NCI-H128 (cell line): ENCODE measurements around the gene RHEX.
"Not testable (repeated sequence)": the region's sequence is repeated elsewhere in the genome, so short reads cannot be mapped to it uniquely, and the experiment has no call there.

Experiments
- DNase-seq: peaks from one replicate; lab custom pipeline; 2025; ENCODE audit not compliant: unreplicated experiment; lab: John Stamatoyannopoulos, UW

The RHEX gene, protein sequence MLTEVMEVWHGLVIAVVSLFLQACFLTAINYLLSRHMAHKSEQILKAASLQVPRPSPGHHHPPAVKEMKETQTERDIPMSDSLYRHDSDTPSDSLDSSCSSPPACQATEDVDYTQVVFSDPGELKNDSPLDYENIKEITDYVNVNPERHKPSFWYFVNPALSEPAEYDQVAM

GRCh38 chr1:206052919-206053610, at the start of gene RHEX:
RHEX (plus strand) TSS chr1:206053173; CDS start chr1:206097829, 44,656 bp downstream.
- DNase-seq: not testable (repeated sequence)

DNA sequence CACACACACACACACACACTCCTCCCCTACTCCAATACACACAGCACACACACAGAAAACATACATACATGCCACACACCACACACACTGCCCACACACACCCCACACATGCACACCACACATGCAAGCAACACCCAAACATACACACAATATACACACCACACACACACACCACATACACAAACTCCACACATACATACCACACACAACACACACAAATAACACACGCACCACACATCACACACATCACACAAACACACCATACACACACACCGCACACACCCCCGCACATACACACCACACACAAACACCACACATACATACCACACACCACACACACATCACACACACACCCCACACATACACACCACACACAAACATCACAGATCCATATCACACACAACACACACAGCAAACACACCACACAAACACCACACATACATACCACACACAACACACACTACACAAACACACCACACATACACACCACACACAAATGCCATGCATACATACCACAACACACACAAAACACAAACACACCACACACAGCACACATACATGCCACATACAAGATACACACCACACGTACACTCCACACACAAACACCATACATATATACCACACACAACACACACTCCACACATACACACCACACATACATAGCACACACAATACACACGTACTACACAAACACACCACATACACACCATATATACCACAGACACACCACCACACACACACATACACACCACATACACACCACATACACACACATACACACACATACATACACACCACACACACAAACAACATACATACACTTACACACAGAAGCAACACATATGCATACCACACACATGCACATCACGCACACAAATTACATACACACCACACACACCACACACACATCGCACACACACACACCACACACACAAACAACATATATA, 48.8 kb upstream of the RHEX start:
- DNase-seq: no peak

GRCh38 chr1:206004826-206005225, 48.1 kb upstream of the RHEX start:
- DNase-seq: no peak

DNA sequence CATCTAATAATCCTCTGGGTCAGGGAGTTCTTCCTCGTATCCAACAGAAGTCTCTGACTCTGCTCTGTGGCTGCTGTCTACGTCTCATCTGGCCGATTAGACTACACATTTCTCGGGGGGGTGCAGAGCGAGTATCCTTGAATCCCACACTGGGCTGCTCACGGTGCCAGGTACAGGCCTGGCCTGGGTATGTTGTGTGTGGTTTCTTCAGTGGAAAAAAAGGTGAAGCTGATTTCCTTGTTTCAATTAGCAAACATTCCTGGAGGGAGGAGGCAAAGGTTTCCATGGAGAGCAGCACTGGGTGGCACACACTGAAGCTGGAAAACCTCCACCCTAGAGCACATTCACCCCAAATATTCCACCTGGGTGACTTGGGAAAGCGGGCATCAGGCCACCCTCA, 47.7 kb upstream of the RHEX start:
- DNase-seq: no peak

DNA sequence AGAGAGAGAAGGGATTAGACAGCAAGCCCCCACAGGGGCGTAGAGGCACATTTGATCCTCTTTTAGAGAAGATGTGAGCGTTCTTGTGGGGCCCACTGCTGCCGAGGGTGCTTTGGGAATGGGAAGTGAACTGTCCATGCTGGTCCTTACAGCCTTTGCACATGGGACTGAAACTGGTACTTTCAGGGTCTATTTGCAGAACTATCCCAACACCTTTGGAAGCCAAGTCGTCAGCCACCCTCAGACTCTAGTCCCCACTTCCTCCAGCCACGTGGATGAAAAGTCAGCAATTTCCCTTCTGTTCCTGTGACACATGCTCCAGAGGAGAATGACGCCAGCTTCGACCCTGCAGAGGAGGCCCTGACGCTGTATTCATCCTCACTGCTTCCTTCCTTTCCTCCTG, 47.2 kb upstream of the RHEX start:
- no peak for DNase-seq

DNA sequence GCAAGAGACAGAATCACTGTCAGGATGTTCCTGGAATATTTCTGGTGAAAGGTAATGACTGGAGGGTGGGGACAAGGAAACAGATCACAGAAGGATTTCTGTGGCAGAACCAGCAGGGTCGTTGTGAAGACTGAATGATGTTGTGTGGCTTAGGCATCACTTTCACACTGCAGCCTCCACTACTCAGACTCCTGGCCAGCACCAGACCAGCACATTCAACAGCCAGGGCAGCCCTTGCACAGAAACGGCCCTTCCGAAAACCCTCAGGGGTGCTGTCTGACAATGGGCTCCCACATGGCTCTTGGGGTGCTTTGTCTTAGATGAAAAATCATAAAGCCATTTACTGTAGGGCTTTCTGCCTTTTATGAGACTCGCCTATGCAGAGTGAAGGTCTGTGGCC, 46.0 kb upstream of the RHEX start:
- no peak for DNase-seq

DNA sequence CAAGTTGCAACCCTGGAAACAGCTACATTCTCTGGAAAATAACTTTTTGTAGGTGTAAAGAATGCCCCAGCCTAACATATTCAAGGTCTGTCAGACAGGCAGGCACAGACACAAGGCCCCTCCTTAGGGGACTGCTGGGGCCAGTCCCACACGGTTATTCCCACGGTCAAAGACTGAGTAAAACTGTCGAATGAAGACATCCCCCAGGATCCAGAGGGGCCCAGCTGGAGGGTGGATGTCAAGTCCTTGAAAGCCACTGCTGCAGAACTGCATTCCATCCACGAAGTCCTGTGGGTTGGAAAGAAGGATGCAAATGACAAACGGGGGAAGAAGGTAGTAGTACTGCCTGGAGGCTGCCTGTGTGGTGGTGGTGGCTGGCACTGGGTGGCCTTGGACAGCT, 42.9 kb upstream of the RHEX start:
- no peak for DNase-seq

GRCh38 chr1:206011057-206011456, 41.9 kb upstream of the RHEX start:
- no peak for DNase-seq

DNA sequence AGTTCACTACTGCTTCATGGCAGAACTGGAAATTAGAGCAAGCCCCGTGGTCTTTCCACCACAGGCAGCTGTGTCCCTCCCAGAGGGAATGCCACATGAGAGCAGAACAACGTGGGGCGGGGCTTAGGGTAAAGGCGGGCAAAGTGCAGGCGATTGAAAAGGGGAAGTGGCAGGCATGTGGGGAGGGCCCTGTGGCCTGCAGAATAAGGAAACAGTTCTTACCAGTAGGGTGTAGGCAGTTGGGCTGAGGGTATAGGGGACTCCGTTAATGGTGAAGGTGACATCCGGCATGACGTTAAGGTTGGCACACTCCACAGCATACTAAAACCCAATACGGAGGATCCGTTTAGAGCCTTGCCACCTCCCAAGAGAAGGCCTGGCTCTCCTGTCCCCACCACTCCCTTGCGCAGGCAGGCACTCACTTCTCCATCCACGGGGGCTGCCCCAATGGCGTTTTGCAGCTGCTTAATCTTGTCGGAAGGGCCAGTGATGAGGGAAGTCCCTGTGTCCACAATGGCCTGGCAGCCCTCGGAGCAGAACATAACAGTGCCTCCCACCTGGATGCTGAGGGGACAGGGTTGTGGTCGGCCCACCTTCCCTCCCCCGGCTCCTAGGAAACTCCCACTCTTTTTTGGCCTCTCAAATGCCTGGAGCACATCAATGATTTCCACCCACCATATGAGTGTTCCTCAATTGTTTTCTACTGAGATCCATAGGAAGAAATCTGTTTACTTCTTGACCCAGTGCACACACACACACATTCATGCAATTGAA, 40.7 kb upstream of the RHEX start:
- no peak for DNase-seq

DNA sequence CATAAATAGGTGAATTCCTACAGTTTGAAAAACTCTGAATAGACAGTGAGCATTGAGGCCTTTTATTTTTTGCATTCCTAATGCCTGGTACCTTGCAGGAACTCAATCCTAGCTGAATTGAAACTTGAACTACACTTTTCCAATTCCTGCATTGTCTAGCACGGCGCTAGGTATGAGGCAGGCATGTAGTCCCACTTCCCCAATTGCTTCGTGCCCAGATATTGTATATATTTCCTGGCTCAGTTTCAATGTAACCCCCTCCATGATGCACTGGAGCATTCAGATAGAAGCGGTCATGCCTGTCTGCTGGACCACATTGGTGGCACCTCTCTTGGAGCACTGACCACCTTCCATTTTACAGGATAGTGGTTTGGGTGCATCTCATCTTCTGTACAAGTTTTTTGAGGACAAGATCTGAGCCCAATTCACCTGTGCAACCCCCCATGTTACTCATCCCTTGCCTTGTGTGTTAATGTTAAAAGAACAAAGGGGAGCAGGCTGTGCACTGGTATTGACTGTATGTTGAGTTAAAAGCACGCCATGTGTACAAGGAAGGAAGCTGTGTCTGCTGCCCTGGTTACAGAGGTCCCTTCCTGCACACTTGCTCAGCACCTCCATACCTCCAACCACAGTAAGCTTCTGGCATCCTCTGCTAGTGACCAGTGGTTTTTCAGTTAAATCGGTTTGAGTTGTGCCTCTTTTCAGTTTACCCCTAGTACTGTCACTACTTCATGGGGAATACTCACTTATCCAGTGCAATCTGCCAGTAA, 39.8 kb upstream of the RHEX start:
- DNase-seq: no peak

GRCh38 chr1:206014601-206015000, 38.4 kb upstream of the RHEX start:
- no peak for DNase-seq

DNA sequence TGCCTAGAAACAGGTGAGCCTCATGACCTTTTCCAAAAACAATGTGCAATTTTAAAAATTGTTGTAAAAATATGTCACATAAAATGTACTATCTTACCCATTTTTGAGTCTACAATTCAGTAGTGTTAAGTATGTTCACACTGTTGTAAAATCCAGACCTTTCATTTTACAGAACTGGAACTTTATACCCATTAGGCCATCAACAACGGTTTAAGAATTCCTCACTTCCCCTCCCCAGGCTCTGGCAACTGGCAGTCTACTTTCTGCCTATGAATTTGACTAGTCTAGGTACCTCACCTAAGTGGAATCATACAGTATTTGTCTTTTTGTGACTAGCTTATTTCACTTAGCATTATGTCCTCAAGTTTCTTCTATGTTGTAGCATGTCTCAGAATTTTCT, 37.9 kb upstream of the RHEX start:
- DNase-seq: no peak

DNA sequence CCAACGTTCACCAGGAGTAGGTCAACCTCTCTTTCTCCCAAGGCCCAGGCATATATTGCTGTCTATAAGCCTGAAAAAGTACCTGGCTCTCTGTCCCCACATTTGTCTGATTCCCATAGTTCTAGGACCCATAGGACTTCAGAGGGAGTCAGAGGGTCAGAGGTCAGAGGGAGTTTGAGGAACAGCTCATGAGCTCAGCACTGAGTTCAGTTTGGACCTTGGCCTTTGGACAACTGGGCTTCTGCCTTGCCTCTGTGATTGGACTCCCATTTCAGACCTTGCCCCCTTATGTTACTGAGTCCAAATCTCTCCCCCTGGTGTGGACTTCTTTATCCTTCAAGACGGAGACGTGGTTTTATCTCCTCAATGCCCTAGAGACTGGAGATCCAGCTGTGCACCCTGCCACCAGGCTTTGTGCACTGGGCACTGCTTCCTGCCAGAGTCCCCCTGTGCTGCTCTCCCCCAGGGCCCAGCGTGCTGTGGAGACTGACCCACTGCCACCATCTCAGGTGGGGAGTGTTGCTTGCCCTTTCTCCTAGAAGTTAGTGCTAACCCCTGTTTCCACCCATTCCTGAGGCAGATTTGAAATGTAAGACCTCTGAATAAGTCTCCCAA, 32.5 kb upstream of the RHEX start:
- DNase-seq: no peak

GRCh38 chr1:206021008-206021625, 31.9 kb upstream of the RHEX start:
- no peak for DNase-seq

- no peak for DNase-seq
These were observed 31.2 kb upstream of the RHEX start for GRCh38 chr1:206021626-206022365.

GRCh38 chr1:206022766-206023165, 30.2 kb upstream of the RHEX start:
- DNase-seq: no peak

DNA sequence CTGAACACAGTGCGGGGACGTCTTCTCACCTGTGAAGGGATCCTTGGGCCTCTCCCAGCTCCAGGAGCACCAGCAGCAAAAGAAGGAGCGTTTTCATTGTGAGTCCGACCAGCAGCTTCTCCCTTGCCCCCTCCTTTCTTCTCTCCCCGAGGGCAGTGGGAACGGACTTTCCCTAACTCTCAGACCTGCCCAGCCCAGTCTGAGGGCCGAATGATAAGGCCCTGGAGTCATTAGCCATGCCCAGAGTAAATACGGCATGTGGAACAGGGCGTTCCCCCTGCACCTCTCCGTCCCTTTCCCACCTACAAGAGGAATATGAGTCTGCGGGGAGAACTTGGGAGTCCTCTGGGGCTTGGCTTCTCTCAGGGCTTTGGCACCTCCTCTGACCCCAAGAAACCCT, 29.3 kb upstream of the RHEX start, which contains the start of gene CTSE:
Gene CTSE (minus strand): TSS at position 201 of the 400 bp plus-strand sequence. CDS start 104 bp downstream, at position 97.
- DNase-seq: no peak

DNA sequence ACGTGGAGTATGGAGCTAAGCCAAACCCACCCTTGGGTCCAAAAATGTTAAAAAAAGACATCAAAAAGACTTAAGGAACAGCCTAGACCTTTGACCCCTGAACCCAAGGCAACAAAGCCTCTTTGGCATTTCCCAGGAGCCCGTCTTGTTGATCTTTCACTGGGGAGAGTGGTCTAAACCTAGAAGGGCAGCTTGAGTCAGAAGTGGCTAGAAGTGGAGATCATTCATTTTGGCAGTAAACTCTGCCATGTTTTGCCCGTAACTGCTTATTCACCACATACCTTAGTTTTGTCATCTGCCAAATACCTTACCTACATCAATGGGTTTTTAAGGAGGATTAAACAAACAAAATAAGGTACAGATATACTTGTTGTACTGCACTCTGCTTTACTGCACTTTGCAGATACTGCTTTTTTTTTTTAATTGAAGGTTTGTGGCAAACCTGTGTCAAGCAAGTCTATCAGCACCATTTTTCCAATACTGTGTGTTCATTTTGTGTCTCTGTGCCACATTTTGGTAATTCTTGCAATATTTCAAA, 27.6 kb upstream of the RHEX start:
- no peak for DNase-seq
